Stimulated activated CD8-positive, alpha-beta memory T cell treated with anti-CD3 and anti-CD28 coated beads, Interleukin-2, amount 100 ng/mL, for 48 hours (primary cell): ENCODE measurements around the gene RASGRF1.
"Not testable (repeated sequence)": the region's sequence is repeated elsewhere in the genome, so short reads cannot be mapped to it uniquely, and the experiment has no call there.

Experiments
- DNase-seq, 2 donors: peaks; one replicate each; pipeline ENCODE4 v3.0.0-alpha.2; 2020; ENCODE audit warnings: low read depth in 2 of 2

RASGRF1 gene, protein sequence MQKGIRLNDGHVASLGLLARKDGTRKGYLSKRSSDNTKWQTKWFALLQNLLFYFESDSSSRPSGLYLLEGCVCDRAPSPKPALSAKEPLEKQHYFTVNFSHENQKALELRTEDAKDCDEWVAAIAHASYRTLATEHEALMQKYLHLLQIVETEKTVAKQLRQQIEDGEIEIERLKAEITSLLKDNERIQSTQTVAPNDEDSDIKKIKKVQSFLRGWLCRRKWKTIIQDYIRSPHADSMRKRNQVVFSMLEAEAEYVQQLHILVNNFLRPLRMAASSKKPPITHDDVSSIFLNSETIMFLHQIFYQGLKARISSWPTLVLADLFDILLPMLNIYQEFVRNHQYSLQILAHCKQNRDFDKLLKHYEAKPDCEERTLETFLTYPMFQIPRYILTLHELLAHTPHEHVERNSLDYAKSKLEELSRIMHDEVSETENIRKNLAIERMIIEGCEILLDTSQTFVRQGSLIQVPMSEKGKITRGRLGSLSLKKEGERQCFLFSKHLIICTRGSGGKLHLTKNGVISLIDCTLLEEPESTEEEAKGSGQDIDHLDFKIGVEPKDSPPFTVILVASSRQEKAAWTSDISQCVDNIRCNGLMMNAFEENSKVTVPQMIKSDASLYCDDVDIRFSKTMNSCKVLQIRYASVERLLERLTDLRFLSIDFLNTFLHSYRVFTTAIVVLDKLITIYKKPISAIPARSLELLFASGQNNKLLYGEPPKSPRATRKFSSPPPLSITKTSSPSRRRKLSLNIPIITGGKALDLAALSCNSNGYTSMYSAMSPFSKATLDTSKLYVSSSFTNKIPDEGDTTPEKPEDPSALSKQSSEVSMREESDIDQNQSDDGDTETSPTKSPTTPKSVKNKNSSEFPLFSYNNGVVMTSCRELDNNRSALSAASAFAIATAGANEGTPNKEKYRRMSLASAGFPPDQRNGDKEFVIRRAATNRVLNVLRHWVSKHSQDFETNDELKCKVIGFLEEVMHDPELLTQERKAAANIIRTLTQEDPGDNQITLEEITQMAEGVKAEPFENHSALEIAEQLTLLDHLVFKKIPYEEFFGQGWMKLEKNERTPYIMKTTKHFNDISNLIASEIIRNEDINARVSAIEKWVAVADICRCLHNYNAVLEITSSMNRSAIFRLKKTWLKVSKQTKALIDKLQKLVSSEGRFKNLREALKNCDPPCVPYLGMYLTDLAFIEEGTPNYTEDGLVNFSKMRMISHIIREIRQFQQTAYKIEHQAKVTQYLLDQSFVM (N-terminal part only)

DNA sequence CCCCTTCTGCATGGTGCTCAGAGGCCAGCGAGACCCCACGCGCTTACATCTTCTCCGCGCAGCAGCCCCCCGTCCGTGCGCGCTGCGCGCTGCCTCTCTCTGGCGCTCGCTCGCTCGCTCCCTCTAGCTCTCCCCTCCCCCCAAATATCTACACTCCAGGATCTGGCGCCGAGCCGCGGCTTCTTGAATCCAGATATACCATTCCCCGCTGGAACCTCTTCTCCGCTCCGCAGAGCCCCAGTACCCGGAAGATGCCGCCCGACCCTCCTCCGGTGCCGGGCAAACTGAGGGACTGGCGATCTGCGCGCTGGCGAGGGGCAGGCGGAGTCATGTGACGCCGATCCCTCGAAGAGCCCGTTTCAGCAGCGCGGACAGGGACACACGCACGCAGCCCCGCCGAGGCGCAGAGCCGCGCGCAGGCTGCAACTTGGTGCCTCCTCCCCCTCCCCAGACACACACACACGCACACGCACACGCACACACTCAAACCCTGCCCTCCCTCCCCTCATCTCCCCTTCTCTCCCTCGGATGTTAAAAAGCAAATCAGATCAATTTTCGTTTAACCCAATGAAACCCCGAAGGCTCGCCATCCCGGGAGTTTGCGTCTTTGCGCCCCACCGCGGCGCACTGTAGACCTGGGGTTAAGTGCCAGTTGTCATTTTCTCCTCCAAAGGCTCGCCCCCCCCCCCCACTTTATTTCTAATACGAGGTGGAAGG lies at the start of gene RASGRF1:
Gene RASGRF1, minus strand, starts transcription at position 294 of the 717 bp plus-strand sequence. Its CDS starts 282 bp downstream, at position 12.
- DNase-seq, result no peak

DNA sequence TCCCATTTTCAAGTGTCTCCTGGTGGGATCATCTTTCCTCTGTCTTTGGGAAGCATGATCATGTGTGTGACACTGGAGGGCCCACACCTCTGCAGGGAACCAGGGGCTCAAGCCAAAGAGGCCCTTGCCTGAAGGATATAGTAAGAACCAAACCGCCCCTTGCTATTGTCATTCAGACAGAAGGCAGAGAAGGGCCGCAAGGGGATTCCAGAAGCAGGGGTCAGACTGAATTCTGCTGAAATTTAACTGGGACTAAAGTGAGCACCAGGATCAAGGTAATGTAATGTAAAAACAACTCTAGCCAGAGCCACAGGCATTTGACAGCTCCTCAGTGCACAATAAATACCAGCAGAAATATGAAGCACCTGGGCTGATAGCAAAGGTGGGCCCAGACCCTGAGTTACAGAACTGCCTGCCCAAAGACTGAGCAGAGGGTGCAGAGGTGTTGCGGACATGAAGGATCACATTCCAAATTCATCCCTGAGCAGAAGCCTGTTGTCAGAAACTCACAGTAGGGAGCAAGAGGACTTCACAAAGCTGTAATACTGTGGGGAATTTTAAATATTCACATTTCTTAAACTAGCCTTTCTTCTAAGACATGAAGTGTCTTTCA lies 46.0 kb upstream of the RASGRF1 start:
- no peak for DNase-seq

DNA sequence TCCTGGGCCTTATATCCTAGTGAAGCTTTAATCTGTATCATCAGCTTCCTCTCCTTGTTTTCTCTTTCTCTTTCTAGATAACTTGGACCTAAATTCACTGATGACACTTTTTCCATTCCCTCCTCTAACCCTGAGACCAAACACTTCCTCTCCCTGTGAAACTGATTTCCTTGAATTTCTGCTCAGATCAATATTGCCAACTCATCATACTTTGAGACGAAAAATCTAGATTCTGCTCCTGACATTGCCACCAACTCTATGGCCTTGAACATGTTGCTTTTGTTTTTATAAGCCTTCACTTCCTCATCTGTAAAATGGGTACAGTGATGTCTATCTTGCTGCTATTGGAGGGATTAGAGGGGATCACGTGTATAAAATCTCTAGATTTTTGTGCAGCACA lies 42.7 kb upstream of the RASGRF1 start:
- DNase-seq, result no peak

DNA sequence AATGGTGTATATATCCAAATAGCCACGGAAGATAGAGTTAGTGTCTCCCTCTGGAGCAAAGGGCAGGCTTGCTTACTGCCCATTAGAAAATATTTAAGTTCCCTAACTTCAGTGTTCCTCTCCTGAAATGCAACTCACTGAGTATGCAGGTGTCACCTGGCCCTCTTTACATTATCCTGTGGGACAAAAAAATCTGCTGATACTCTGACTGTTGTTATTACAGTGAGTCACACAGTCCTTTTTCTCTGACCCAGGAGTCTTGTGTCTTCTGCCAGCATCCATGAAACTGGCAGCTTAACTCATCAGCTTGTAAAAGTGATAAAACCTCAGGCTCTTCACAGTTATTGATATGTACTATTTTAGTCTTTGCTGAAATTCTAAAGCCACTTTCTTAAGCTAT lies 42.2 kb upstream of the RASGRF1 start:
- no peak for DNase-seq

DNA sequence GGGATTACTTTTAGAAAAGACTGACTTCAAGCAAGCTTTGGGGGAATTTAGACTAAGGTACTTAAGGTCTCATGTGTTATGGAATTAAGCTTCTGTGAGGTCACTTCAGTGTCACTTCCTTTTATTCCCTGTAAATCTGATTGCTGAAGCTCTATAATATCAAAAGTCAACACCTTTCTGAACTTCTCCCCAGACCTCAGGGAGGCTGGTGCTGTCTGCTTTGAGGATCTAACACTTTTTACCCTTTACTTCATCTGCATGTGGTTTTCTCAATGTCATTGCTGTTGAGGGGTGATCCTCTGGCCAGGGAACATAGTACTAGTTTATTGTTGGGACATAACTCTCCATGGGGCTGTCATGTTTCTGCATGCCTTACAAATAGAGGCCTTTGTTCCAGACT lies 41.8 kb upstream of the RASGRF1 start:
- no peak for DNase-seq

DNA sequence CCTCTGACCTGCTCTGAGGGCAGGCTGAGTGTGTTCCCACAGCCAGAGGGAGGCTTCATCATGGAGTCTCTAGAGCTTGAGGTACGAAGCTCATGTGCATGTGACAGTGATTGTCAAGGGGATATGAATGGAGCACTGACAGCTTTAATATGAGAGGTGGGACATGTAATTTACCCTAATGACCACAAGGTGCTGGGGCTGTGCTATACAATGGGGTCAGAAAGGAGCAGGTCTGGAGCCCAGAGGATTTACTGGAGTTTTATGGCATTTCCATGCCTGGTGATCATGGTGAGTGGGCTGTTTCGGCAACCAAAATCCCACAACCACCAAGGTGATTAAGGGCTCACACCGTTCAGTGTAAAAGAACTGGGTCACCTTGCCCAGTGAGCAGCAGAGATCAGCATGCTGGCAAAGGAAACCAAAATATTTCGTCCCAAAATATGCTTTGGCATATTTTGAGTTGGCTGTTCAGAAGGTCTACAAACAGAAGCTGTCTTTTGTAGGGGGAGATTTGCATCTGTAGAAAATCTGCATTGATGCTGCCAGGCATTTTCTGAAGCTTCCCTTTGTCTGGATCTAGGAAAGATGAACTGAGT lies 40.1 kb upstream of the RASGRF1 start:
- no peak for DNase-seq

DNA sequence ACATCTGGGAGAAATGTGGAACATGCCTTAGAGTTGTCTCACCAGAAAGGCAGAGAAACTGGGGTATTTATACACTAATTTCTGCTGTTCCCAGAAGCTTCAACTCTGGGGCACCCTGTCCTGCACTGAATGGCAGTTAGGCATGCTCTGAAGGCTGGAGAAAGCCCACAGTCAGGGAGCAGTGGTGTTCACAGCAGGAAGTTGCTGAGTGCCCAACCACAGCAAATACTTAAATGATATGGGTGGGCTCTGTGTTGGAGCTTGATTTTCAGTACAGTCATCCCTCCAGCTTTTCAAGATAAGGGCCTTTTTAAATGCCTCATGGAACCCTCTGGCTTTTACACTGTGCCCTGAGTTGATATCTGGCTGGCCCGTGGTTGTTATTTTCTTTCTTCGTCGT lies 38.7 kb upstream of the RASGRF1 start:
- DNase-seq, result no peak

DNA sequence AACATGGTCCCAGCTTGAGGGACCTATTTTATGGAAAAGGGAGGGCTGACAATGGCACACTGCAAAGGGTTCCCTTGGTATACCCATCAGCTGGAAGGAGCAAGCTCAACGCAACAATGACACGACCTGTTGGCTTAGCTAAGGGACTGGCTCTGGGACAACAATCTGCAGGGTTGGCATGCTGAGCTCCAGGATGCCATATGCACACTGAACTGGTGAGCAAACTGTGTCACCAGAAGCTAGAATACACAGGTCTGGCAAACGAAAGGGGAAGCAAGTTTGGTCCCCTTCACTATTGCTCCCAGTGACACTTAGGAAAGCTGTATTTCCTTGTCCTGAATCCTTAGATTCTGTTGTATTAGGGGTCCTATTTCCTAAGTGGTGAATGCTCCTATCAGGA lies 38.0 kb upstream of the RASGRF1 start:
- no peak for DNase-seq

DNA sequence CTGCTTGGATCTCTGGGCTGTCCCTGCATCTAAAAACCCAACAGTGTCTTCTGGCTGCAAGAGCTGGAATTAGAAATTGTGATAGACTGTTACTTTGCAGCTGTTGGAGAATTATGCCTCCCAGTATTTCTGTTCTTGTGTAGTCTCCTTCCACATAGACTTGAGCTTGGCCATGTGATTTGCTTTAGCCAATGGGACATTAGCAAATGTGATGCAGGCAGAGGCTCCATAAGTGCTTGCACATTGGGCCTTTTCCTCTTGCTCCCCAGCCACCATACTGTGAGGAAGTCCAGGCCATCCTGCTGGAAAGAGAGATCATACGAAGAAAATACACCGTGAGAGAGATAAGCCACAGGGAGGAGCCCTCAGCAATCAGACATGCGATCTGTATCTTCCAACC lies 33.8 kb upstream of the RASGRF1 start:
- no peak for DNase-seq

DNA sequence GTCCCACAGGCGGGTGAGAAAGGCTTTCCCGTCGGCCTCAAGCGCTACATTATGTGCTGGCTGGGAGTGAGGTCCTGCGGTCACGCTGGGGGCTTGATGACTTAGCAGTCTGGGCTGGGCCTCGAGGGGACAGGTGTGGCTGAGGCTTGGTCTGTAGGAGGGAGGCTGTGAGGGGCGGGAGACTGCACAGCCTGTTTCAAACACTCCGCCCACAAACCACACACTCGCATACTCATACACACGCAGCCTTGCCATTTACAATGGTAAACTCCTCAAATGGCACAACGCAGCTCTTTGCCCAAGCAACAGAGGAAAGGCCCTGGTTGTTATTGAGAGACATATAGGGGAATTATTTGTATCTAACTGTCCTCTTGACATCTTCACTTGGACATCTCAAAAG lies 32.4 kb upstream of the RASGRF1 start:
- DNase-seq, result no peak

DNA sequence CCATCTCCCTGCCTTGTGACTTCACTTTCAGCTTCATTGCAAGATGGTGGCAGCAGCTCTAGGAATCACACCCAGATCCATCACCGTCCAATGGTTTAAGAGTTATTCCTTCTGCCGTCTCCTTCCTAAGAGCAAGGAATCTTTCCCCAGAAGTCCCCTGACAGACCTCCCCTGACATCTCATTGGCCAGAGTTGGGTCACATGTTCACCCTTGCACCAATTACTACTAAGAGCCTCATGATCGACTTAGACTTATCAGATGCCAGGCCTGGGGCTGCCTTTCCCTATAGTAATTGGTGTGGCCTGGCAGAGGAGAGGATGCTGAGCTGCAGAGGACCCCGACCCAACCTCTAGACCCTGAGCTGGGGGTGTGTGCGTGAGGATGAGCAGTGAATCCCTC lies 31.8 kb upstream of the RASGRF1 start:
- DNase-seq, result no peak

DNA sequence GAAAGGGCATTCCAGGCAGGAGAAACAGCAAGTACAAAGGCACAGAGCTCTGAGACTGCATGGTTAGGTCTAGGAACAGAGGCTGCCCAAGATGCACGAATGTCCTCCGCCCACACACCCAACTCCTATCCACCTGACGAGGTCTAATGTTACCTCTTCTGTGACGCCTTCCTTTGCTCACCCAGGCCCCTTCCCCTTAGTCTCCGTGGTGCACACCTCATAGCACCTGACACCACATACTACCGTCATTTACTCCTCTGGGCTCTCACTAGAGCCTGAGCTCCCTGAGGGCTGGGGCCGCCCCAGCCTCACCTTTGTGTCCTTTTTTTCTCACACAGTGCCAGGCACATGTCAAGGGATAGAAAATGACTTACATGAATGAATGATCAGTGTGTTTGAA lies 31.0 kb upstream of the RASGRF1 start:
- DNase-seq, result no peak

DNA sequence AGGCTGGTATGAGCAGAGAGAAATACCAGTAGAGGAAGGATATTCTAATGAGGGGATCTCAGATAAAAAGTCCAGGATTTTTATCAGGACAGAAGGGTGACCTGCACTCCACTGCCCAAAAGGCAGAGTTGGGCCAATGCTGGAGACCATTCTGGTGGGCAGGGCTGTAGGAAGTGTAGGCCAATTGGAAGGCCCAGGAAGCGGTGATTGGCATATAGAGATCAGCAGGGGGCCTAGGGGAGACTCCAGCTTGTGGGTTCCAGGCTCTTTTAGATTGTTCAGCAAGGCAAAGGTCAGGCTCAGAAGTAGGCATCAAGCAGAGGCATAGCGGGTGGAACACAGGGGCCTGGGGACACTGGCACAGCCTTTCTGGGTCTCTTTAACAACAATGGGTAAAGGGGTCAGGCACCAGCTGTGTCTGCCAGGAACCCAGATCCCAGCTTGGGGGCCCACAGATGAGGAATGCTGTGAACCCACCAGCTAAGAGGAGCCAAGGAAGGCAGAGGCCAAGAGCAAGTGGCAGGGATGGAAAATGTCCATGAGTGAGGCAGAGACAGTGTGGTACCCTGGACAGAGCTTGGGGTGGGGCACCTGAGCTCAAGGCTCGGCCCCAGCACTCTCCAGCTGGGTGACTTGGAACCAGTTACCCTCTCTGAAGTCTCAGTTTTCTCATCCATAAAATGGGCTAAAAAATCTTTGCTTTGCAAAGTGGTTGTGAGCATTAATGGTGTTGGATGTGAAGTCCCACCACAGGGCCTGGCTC lies 27.0 kb upstream of the RASGRF1 start:
- DNase-seq, result no peak

DNA sequence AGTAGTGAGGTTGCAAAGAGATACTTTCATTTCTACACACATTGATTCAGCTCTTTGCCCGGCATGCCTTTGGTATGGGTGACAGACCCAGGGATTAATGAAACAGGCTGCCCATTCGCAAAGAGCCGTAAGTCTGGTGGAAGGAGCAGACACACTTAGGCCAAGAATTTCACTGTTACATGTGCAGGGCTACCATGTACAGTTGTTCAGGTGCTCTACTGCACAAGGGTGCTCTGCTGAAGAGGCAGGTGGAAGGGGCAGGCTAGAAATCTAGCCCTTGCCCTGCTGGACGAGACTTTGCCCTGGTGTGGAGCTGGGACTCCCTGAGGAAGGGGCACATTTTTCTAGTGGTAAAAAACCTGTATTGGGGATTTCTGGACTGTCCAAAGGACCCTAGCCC lies 26.2 kb upstream of the RASGRF1 start:
- DNase-seq, result no peak

DNA sequence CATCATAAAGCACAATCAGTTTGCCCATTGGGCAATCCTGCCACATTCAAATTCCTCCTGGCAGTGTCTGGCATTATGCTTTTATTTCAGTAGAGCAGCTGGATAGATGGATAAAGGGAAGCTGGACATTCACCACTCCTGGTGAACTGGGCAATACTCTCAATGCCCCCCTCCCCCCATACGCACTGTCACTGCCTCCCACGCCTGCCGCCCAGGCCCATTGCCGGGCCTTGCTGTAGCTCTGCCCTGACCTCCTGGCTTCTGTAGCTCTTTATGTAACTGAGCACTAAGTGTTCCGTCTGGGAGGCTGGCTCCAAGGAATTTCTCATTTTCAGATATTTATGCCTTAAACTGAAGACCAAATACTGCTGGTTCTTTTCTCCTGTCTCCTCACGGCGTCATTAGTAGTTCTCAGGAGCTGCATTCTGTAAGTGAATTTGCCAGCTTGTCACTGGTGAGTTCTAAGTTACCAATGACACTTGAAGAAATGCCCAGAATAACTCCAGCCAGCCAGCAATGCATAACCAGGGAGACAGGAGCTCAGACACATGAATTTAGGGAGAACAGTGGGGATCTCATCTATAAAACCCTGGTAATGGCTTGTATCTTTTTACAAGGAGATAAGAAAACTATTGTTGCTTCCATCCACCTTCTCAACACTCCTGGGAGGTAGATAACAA lies 25.5 kb upstream of the RASGRF1 start:
- no peak for DNase-seq

DNA sequence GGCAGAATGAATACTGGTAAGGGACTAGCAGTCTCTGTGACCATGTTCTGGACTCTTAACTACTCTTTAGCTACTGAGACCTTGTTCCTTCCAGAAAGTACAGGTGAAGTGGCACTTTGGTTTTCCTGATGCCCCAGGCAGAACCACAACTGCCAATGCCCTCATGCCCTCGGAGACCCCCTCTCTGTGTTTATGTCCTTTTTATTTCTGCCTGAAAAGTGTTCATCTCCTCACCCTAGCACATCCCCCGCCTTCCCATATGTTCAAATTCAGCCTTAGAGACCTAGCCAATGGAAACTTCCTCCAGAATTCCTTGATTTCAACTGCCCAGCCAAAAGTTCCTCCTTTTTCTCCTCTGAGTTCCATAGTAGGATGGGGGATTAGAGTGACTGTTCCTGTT lies 23.3 kb upstream of the RASGRF1 start:
- no peak for DNase-seq

DNA sequence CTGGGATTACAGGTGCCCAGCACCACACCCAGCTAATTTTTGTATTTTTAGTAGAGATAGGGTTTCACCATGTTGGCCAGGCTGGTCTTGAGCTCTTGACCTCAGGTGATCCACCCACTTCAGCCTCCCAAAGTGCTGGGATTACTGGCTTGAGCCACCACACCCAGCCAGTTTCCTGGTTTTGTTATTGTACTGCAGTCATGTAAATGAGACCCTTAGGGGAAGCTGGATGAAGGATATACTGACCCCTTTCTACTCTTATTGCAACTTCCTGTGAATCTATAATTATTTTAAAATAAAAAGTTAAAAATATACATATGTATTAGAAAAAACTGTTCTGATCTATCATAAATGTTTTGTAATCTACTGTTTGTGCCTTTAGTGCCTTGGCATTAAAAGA lies 20.8 kb upstream of the RASGRF1 start:
- not testable (repeated sequence) for DNase-seq

DNA sequence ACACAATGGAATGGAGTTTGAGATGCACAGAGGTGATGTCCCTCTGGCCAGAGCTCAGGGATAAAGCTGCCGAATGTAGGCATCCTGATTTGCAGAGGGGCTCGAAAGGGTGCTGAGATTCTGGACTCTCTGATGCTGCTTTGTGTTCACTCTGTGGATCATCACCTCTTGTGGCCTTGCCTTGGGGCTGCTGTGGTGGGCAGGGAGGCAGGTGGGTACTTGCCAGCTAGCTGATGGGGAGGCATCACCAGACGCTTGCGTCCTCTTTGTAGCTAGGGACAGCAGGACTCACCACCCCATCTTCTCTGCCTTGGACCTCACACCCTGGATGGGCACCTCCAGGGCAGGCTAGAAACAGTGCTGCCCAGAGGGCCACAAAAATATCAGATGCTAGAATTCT lies 14.6 kb upstream of the RASGRF1 start:
- DNase-seq, result no peak

DNA sequence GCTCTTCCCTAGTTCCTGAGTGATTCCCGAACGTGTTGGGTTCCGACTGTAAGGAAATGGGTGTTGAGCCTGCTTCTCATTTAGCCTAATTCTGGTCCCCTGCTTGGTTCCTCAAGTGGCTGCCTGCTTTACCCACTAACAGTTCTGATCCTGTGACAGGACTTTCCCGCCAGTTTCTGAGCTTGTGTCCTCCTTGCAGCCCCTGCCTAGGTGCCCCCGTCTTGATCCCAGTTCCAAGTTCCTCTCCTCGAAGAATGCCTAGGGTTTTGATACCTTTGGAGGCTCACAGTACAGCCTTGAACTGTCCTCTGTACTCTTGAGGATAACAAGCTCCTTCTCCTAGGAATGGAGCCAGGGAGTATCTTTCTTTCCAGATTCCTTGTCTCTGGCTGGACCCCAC lies 12.0 kb upstream of the RASGRF1 start:
- no peak for DNase-seq
